ENCODE measurements around the gene VWA8. TPM values are rescaled to one million over a fixed set of nuclear protein-coding genes. Genes with fewer than 3 reads are reported as not detected.

Gene VWA8
- total and polyA plus RNA-seq, 9 donors: 4.5 to 25.1 (median 21.0) TPM

GRCh38 chr13:41645331-41645730 lies 315.6 kb downstream of the VWA8 start:
- intact Hi-C loops (cut with DNase I): no loop called here
- Histone ChIP-seq H3K27ac (no peak overlapping the region), H3K4me3 (no peak overlapping the region), H3K36me3 (no peaks in the 10 kb centered on the region), H3K4me1 (ENCODE audit: insufficient read depth) (peaks cover 7% of the 10 kb centered on the region), H3K27me3 (no peaks in the 10 kb centered on the region), H3K9me3 (no peaks in the 10 kb centered on the region)
- WGBS, 3 donors: 8 to 14% (median 10%) methylated on average over 4 of the region's 4 CpGs
- DNase-seq: peak in 1 of 5 donors; percentile 27
- TF ChIP-seq EP300 (IDR thresholded peaks at IDR 0.05): no peak

GRCh38 chr13:41644742-41645141 lies 316.2 kb downstream of the VWA8 start:
- Histone ChIP-seq H3K9me3 (no peaks in the 10 kb centered on the region), H3K27ac (no peak overlapping the region), H3K4me3 (no peak overlapping the region), H3K27me3 (no peaks in the 10 kb centered on the region), H3K36me3 (no peaks in the 10 kb centered on the region), H3K4me1 (ENCODE audit: insufficient read depth) (peaks cover 10% of the 10 kb centered on the region)
- TF ChIP-seq EP300 (IDR thresholded peaks at IDR 0.05): no peak
- TF ChIP-seq POLR2A (IDR thresholded peaks at IDR 0.05): no peak
- TF ChIP-seq CTCF (IDR thresholded peaks at IDR 0.05): no peak
- no peak for DNase-seq
- 52 to 57% (median 54%) methylated on average over 1 of the region's 1 CpG for WGBS, 3 donors
- intact Hi-C loops (cut with DNase I): no loop called here

GRCh38 chr13:41643507-41643906 lies 317.4 kb downstream of the VWA8 start:
- H3K36me3 ChIP-seq: no peaks in the 10 kb centered on the region
- WGBS, 3 donors: 82 to 83% (median 82%) methylated on average over 4 of the region's 4 CpGs
- no peak for DNase-seq
- H3K4me1 ChIP-seq (ENCODE audit: insufficient read depth): peaks cover 10% of the 10 kb centered on the region
- H3K27ac ChIP-seq: no peak overlapping the region
- no peak overlapping the region for H3K4me3 ChIP-seq
- H3K27me3 ChIP-seq: no peaks in the 10 kb centered on the region
- TF ChIP-seq CTCF (IDR thresholded peaks at IDR 0.05) (no peak), POLR2A (IDR thresholded peaks at IDR 0.05) (no peak), EP300 (IDR thresholded peaks at IDR 0.05) (no peak)
- no peaks in the 10 kb centered on the region for H3K9me3 ChIP-seq
- intact Hi-C loops (cut with DNase I): no loop called here

GRCh38 chr13:41641961-41642360 lies 318.9 kb downstream of the VWA8 start:
- Histone ChIP-seq H3K36me3 (no peaks in the 10 kb centered on the region), H3K27me3 (no peaks in the 10 kb centered on the region), H3K4me1 (ENCODE audit: insufficient read depth) (peaks cover 10% of the 10 kb centered on the region), H3K4me3 (no peak overlapping the region), H3K27ac (no peak overlapping the region), H3K9me3 (no peaks in the 10 kb centered on the region)
- DNase-seq: no peak
- WGBS, 3 donors: 80 to 96% (median 94%) methylated on average over 4 of the region's 4 CpGs
- intact Hi-C loops (cut with DNase I): no loop called here
- no peak for TF ChIP-seq EP300 (IDR thresholded peaks at IDR 0.05)
- no peak for TF ChIP-seq POLR2A (IDR thresholded peaks at IDR 0.05)
- no peak for TF ChIP-seq CTCF (IDR thresholded peaks at IDR 0.05)

GRCh38 chr13:41641429-41641828 lies 319.5 kb downstream of the VWA8 start:
- H3K27me3 ChIP-seq: no peaks in the 10 kb centered on the region
- H3K36me3 ChIP-seq: no peaks in the 10 kb centered on the region
- no peaks in the 10 kb centered on the region for H3K9me3 ChIP-seq
- TF ChIP-seq EP300 (IDR thresholded peaks at IDR 0.05) (no peak), POLR2A (IDR thresholded peaks at IDR 0.05) (no peak), CTCF (IDR thresholded peaks at IDR 0.05) (no peak)
- H3K4me1 ChIP-seq (ENCODE audit: insufficient read depth): peaks cover 10% of the 10 kb centered on the region
- no peak overlapping the region for H3K27ac ChIP-seq
- 15 to 34% (median 15%) methylated on average over 1 of the region's 1 CpG for WGBS, 3 donors
- H3K4me3 ChIP-seq: no peak overlapping the region
- DNase-seq: no peak
- intact Hi-C loops (cut with DNase I): no loop called here
